Activated CD4-positive, alpha-beta T cell treated with anti-CD3 and anti-CD28 coated beads, Interleukin-2, amount 50 U/mL, for 48 hours (primary cell): ENCODE data around the gene RRAS2.
A peak's percentile ranks its signal among the peaks of the same experiment; 100 is the strongest.
"Not testable (repeated sequence)": the region's sequence is repeated elsewhere in the genome, so short reads cannot be mapped to it uniquely, and the experiment has no call there.

Source experiments
- DNase-seq, 2 experiments: peaks; one replicate each; pipeline ENCODE4 v3.0.0-alpha.2; 2020

The RRAS2 gene

GRCh38 chr11:14370496-14370895 is 11.5 kb upstream of the RRAS2 start:
- no peak for DNase-seq

- DNase-seq = no peak
These were observed 10.6 kb upstream of the RRAS2 start for GRCh38 chr11:14369598-14369997.

- no peak for DNase-seq
These were observed 8.0 kb upstream of the RRAS2 start for GRCh38 chr11:14366936-14367335.

- DNase-seq = no peak
These were observed 5.3 kb upstream of the RRAS2 start for GRCh38 chr11:14364322-14364721.

GRCh38 chr11:14362611-14363010 is 3.6 kb upstream of the RRAS2 start:
- DNase-seq = no peak

GRCh38 chr11:14361951-14362350 is 3.0 kb upstream of the RRAS2 start:
- no peak for DNase-seq

- no peak for DNase-seq
These were observed 2.0 kb upstream of the RRAS2 start for GRCh38 chr11:14360976-14361375.

GRCh38 chr11:14359501-14360031 is 583 bp upstream of the RRAS2 start:
- DNase-seq = no peak

- DNase-seq = peak; percentile 36 to 46
These were observed 878 bp downstream of the RRAS2 start for GRCh38 chr11:14357881-14358728.

- no peak for DNase-seq
These were observed 2.6 kb downstream of the RRAS2 start for GRCh38 chr11:14356342-14356741.

- not testable (repeated sequence) for DNase-seq
These were observed 4.4 kb downstream of the RRAS2 start for GRCh38 chr11:14354604-14355003.

- no peak for DNase-seq
These were observed 8.2 kb downstream of the RRAS2 start for GRCh38 chr11:14350716-14351238.

GRCh38 chr11:14350215-14350614 is 8.8 kb downstream of the RRAS2 start:
- DNase-seq = no peak

- DNase-seq = no peak
These were observed 11.0 kb downstream of the RRAS2 start for GRCh38 chr11:14347991-14348390.

- no peak for DNase-seq
These were observed 11.5 kb downstream of the RRAS2 start for GRCh38 chr11:14347494-14347893.

- no peak for DNase-seq
These were observed 12.6 kb downstream of the RRAS2 start for GRCh38 chr11:14346303-14346955.

- DNase-seq = no peak
These were observed 13.3 kb downstream of the RRAS2 start for GRCh38 chr11:14345668-14346067.

GRCh38 chr11:14345016-14345415 is 14.0 kb downstream of the RRAS2 start:
- DNase-seq = not testable (repeated sequence)

- no peak for DNase-seq
These were observed 16.1 kb downstream of the RRAS2 start for GRCh38 chr11:14342906-14343305.

GRCh38 chr11:14341968-14342367 is 17.0 kb downstream of the RRAS2 start:
- no peak for DNase-seq

GRCh38 chr11:14340721-14341120 is 18.3 kb downstream of the RRAS2 start:
- no peak for DNase-seq

GRCh38 chr11:14339356-14339755 is 19.6 kb downstream of the RRAS2 start:
- no peak for DNase-seq
